AG09309 (cell line): ENCODE measurements around the gene NRXN3.

Experiments
- DNase-seq: peaks from one replicate; pipeline ENCODE4 v3.0.0-alpha.2; 2010; ENCODE audit warnings: low read depth
- H3K4me3 ChIP-seq: 2 replicates; pipeline ENCODE4 v1.5.1; 2011; ENCODE audit warnings: mild to moderate bottlenecking, low read depth, low read length, moderate library complexity; ENCODE audit not compliant: control insufficient read depth
- CTCF ChIP-seq: IDR thresholded peaks from 2 replicates; pipeline ENCODE4 v1.5.1; 2011; ENCODE audit warnings: mild to moderate bottlenecking, low read depth, low read length, inconsistent platforms; ENCODE audit not compliant: insufficient read depth, control insufficient read depth; ENCODE audit errors: missing control alignments

NRXN3 gene

GRCh38 chr14:78170203-78170602 is at the start of gene NRXN3:
NRXN3 (plus strand) TSS chr14:78170373; CDS start chr14:78243094, 72,721 bp downstream.
- TF ChIP-seq CTCF: no peak
- no peak within 1 kb of the TSS for H3K4me3 ChIP-seq
- DNase-seq: no peak

- no peak for DNase-seq
- no peak for TF ChIP-seq CTCF
- H3K4me3 ChIP-seq: no peak overlapping the region
Measured at GRCh38 chr14:78122436-78122835, 47.7 kb upstream of the NRXN3 start.

GRCh38 chr14:78123650-78124253 is 46.4 kb upstream of the NRXN3 start:
- no peak overlapping the region for H3K4me3 ChIP-seq
- TF ChIP-seq CTCF: no peak
- no peak for DNase-seq

GRCh38 chr14:78127961-78128360 is 42.2 kb upstream of the NRXN3 start:
- no peak for TF ChIP-seq CTCF

GRCh38 chr14:78129375-78129774 is 40.8 kb upstream of the NRXN3 start:
- TF ChIP-seq CTCF: no peak
- no peak for DNase-seq
- no peak overlapping the region for H3K4me3 ChIP-seq

More at GRCh38 chr14:78127961-78128360, 42.2 kb upstream of the NRXN3 start:
- H3K4me3 ChIP-seq: no peak overlapping the region
- no peak for DNase-seq

- no peak overlapping the region for H3K4me3 ChIP-seq
- TF ChIP-seq CTCF: no peak
- DNase-seq: no peak
Measured at GRCh38 chr14:78130356-78130755, 39.8 kb upstream of the NRXN3 start.
